Inferior parietal cortex (tissue), 1 donor: Measurements from ENCODE around the gene DDX10.
"Not testable (repeated sequence)": the region's sequence is repeated elsewhere in the genome, so short reads cannot be mapped to it uniquely, and the experiment has no call there.

Experiments used
- DNase-seq: peaks from one replicate; pipeline ENCODE4 v3.0.0-alpha.2; 2016; ENCODE audit errors: extremely low spot score

DDX10 gene

GRCh38 chr11:108715239-108715638, 50.4 kb downstream of the DDX10 start:
- no peak for DNase-seq

DNA sequence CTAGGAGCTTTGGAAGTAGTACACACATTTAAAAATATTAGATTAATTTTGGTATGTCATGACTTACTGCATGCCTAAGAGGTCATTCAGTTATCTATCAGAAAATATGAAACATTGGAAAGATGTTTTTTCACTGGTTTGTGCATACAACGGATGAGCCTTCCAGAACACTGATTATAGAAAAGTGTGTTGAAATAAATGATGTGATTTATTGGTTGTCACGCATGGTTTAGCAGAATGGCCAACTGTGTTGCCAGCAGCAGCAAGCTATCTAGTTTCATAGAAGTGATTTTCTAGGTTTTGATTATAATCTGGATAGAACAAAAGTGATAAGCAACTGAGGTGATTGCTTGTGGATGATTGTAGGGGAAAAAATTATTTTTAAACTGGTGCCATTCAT, 53.6 kb downstream of the DDX10 start:
- no peak for DNase-seq

GRCh38 chr11:108724974-108725689, 60.3 kb downstream of the DDX10 start:
- DNase-seq: no peak

DNA sequence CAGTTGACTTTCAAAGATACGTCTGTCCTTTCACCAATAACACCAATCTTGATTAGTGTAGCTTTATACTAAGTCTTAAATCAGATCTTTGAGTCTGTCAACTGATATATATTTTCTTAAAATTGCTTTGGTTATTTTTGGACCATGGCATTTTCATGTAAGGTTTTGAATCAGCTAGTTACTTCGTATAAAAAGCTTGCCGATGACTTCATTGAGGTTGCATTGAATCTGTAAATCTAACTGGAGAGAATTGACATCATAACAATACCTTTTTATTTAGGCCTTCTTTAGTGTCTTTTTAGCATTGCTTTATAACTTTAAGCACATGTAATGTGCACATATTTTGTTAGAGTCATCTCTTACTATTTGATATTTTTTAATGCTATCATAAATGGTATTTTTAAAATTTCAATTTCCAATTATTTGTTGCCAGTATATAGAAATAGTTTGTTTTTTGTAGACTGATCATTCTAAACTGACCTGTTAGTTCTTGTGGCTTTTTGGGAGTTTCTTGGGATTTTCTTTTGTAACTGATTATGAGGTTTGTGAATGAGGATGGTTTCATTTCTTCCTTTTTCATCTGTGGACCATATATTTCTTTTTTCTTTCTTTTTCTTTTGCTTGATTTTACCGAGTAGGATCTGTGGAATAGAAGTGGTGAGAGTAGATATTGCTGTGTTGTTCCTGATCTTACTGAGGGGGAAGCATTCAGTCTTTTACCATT, 61.4 kb downstream of the DDX10 start:
- no peak for DNase-seq

GRCh38 chr11:108727665-108728064, 62.8 kb downstream of the DDX10 start:
- no peak for DNase-seq

GRCh38 chr11:108729227-108729871, 64.5 kb downstream of the DDX10 start:
- DNase-seq: no peak

GRCh38 chr11:108732395-108732794, 67.5 kb downstream of the DDX10 start:
- DNase-seq: no peak

DNA sequence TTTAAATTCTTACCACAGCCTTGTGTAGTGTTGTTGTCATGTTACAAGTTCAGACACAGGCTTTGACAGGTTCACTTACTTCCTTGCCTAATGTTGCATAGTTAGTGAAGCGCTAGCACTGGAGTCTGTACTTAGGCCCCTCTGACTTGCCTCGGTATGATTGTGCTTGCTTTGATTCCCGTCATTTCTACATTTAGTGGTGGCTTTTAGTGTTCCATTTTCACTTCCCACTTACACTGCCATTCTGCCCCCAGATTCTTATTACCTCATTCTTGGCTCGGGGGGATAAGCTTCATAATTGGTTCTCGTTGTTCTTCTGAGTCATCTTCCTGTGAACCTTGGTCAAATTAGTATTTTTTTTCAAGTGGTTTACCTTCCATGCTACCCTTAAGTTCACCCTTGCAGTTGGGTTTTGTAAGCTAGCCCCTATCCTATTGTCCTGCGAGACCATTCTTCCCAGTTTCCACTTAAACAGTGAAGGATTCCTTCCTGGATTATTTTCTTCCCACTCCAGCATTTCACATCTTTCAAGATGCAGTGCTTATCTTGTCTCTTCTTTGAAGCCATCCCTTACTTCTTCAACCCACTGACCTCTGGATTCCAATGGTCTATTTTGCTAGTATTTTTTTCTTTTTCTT, 68.7 kb downstream of the DDX10 start:
- DNase-seq: no peak

DNA sequence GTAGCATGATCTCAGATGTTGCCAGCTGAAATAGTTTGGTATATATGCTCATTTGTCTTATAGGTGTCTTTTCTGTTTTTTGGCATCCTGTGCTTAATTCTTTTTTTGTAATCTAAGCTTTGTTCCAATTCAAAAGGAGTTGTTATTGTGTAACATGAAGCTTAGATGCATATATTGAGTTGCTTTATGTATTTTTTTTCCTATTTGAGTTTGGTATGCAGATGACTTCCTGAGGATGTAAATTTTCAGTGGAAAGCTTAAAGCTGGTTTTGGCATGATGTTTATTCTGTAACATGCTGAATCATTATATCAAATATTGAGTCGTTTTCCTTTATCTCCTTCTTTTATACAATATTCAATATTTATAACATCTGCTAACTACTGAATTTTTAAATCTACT, 69.4 kb downstream of the DDX10 start:
- DNase-seq: no peak

- DNase-seq: peak; percentile 55
Measured at GRCh38 chr11:108734956-108735559, 70.2 kb downstream of the DDX10 start.

DNA sequence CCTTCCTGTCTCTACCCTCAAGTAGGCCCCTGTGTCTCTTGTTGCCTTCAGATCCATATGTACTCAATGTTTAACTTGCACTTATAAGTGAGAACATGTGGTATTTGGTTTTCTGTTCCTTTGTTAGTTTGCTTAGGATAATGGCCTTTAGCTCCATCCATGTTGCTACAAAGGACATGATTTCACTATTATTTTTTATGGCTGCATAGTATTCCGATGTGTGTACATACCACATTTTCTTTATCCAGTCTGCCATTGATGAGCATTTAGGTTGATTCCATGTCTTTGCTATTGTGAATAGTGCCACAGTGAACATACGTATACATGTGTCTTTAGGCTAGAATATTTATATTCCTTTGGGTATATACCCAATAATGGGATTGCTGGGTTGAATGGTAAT, 75.3 kb downstream of the DDX10 start:
- not testable (repeated sequence) for DNase-seq

- no peak for DNase-seq
Measured at GRCh38 chr11:108743851-108744250, 79.0 kb downstream of the DDX10 start.

GRCh38 chr11:108748968-108749367, 84.1 kb downstream of the DDX10 start:
- no peak for DNase-seq

GRCh38 chr11:108751444-108751843, 86.6 kb downstream of the DDX10 start:
- no peak for DNase-seq

DNA sequence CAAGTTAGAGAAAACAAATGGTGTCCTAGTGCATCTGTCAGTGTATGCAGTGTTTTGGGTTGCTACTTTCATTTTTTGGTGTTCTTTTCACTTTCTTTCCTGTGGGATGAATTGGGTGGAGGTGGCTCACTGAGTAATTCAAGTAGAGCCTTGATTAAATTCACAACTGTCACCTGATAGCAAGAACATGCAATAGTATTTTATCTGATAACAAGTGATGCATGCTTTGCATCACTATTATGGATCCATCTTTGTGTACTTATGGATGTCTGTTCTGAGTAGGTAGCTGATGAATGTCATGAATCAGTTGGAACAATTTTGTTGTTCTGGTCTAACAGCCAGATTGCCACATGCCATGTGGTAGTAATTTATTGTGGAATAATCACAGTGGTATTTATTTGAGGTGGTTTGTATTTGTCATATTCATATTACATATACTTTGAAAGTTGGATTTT, 87.5 kb downstream of the DDX10 start:
- DNase-seq: no peak

GRCh38 chr11:108754901-108755625, 90.2 kb downstream of the DDX10 start:
- no peak for DNase-seq

DNA sequence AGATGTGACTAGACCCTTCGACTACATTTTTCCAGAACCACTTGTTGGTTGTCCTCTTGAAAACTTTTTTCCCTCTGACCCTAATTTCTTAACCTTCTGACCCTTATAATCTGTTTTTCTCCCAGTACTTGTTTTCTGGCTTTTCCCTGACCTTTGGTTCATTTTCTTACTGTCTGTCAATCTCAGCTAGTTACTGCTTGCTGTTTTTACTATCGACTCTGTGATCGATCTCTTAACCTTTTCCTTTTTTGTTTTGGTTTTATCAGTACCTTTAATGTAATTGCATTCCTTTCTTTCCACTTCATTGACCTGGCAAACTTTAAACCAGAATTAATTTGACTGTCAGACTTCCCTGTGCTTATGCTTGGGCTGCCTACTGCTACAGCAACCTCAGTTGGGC, 92.8 kb downstream of the DDX10 start:
- no peak for DNase-seq

- DNase-seq: no peak
Measured at GRCh38 chr11:108758458-108758857, 93.6 kb downstream of the DDX10 start.

DNA sequence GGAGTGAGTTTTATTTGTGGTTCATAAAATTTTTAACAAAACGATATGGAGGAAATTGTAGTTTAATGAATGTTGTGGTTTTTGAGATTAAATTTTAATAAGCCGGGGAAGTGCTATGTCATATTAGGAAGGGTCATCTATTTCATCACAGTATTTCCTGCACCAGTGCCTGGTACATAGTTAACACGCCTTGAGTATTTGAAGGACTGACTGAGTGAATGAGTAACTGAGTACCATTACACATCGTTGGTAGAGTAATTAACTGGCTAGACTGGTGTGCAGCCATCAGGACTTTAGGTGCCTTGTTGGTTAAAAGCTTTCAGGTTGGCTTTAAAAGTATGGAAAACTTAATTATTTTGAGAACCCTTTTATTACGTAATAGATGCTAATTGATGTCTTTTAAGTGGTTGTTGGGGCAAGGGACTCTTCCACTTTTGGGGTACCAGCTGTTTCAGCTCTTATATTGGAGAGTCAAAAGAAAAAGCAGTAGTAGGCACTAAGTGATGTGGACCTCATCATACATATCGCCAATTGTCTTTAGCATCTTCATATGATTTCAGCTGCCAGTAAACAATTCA, 101.8 kb downstream of the DDX10 start:
- no peak for DNase-seq

DNA sequence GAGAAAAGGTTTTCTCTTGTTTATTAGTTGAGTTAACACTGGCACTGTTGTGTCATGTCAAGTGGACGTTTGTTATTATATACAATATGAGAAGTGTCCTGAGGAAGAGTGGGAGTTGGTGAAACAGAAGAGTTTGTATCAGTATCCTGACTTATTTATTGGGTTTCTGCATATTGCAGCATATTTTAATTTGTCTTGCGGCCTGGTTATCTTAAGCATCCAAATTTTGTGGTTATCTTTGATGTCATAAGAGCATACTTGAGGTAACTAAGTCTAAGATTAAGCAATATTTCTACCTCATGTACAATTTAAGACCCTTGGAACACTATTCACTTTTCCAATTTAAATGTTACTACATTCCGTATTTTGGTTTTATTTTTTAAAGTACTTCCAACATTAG, 103.5 kb downstream of the DDX10 start:
- DNase-seq: no peak

- DNase-seq: no peak
Measured at GRCh38 chr11:108768964-108769363, 104.1 kb downstream of the DDX10 start.
